GM21786 (cell line): ENCODE measurements around the gene PWP2.
"Not testable (repeated sequence)": the region's sequence is repeated elsewhere in the genome, so short reads cannot be mapped to it uniquely, and the experiment has no call there.

Source experiments
- ATAC-seq: cut with Tn5 transposase; IDR thresholded peaks from one replicate; pipeline ENCODE4 v1.9.1; 2021; ENCODE audit not compliant: unreplicated experiment

PWP2 gene

GRCh38 chr21:44159349-44160297 is 52.4 kb downstream of the PWP2 start:
- not testable (repeated sequence) for ATAC-seq

- ATAC-seq = not testable (repeated sequence)
Measured at GRCh38 chr21:44160298-44160672, 53.1 kb downstream of the PWP2 start.

GRCh38 chr21:44160821-44161220 is 53.6 kb downstream of the PWP2 start:
- ATAC-seq = not testable (repeated sequence)

DNA sequence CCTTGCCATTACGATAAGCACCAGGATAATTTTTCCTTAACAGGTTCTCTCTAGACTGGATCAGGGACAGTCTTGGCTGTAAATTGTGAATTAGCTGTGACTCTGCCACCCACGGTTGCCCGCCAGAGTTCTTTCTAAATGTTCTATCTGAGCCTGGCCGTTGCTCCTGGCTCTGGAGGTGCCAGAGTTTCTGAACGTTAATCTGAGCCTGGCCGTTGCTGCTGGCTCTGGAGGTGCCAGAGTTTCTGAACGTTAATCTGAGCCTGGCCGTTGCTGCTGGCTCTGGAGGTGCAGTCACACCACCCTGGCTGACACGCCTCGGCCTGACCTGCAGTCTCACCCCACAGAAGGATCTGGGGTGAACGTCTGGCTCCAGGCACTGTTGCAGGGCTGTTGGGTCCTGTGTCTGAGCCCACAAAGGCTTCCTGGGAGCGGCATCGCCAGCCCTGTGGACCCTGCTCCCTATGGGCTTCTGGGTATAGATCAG is 56.0 kb downstream of the PWP2 start:
- ATAC-seq = not testable (repeated sequence)

GRCh38 chr21:44165933-44166332 is 58.7 kb downstream of the PWP2 start:
- not testable (repeated sequence) for ATAC-seq

- not testable (repeated sequence) for ATAC-seq
Measured at GRCh38 chr21:44167527-44167926, 60.3 kb downstream of the PWP2 start.

DNA sequence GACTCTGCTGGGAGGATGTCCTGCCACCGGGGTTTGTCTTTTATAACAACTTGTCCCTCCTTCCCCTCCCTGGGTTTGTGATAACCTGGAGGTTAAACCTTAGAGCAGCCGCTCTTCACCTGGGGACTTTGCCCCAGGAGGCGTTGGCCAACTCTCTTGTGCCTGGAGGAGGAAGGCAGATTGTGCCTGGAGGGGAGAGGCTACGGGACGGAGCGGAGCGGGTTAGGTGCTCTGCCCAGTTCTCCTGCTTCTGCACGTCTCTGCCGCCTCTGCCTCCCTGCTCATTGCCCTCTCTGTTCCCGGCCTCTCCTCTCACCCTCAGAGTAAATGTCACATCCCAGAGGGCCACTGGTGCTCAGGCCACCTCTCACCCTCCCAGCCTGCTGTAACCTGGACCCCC is 63.1 kb downstream of the PWP2 start:
- ATAC-seq = not testable (repeated sequence)

DNA sequence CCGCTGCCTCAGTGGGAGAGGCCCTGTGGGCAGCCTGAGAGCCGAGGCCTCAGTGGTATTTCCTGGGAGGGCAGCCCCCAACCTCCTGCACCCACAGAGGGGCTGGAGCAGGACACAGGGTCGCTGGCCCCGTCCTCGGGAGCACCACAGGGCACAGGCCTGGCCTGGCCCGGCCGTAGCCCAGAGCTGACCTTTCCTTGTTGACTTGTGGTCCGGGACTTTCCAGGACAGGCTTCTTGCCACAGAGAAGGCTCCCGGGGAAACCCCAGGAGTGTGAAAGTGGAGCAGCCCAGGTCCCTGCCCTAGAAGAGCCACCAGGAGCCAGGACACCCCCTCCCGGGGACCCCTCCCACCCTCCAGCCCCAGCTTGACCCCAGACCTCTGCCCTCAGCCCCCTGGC is 63.7 kb downstream of the PWP2 start:
- not testable (repeated sequence) for ATAC-seq

DNA sequence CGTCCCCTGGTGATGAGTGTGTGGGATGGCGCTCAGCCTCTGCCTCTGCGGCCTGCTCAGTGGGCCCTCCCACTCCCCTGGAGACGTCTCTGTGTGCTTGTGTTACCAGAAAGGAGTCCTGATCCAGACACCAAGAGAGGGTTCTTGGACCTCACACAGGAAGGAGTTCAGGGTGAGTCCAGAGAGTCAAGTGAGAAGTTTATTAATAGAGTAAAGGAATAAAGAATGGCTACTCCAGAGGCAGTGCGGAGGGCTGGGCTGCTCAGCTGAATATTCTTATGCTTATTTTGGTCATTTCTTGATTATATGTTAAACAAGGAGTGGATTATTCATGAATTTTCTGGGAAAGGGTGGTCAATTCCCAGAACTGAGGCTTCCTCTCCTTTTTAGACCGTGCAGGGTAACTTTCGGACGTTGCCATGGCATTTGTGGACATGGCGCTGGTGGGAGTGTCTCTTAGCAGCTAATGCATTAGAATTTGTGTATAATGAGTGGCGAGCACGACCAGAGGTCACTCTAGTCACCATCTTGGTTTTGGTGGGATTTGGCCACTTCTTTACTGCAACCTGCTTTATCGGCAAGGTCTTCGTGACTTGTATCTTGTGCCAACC is 64.9 kb downstream of the PWP2 start:
- ATAC-seq = not testable (repeated sequence)

- not testable (repeated sequence) for ATAC-seq
Measured at GRCh38 chr21:44172741-44173140, 65.5 kb downstream of the PWP2 start.

GRCh38 chr21:44175189-44175588 is 68.0 kb downstream of the PWP2 start:
- not testable (repeated sequence) for ATAC-seq

- not testable (repeated sequence) for ATAC-seq
Measured at GRCh38 chr21:44176127-44176526, 68.9 kb downstream of the PWP2 start.
